ENCODE data around the gene CA11.
A peak's percentile ranks its signal among the peaks of the same experiment; 100 is the strongest.
"Not testable (repeated sequence)": the region's sequence is repeated elsewhere in the genome, so short reads cannot be mapped to it uniquely, and the experiment has no call there.

CA11 gene

DNA sequence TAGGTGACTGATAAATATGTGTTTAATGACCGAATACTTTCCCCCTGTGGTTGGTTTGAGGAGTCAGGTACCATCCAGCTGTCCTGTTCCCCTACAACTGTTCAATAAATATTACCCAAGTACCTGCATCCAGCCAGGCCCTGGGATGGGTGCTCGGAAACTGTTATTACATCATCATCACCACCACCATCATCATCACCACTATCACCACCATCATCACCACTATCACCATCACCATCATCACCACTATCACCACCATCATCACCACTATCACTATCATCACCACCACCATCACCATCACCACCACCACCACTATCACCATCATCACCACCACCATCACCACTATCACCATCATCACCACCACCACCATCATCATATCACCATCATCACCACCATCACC, 22.8 kb upstream of the CA11 start:
- DNase-seq: no peak

GRCh38 chr19:48668332-48668731, 22.3 kb upstream of the CA11 start:
- DNase-seq: no peak

DNA sequence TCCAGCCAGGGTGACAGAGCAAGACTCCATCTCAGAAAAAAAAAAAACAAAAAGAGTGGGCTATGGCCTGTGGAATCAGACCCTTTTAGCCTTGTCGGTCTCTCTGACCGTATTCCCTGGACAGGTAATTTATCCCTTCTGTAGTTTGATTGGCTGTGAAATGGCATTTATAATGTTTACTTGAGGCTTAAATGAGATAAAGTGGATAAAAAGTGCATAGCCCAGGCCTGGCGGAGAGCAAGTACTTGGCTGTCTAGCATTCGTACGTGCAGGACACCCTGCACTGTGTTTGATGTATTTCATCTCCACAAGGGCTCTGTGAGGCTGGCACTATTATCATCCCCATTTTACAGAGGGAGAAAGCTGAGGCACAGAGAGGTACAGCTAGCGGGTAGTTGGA, 19.8 kb upstream of the CA11 start:
- DNase-seq: no peak

DNA sequence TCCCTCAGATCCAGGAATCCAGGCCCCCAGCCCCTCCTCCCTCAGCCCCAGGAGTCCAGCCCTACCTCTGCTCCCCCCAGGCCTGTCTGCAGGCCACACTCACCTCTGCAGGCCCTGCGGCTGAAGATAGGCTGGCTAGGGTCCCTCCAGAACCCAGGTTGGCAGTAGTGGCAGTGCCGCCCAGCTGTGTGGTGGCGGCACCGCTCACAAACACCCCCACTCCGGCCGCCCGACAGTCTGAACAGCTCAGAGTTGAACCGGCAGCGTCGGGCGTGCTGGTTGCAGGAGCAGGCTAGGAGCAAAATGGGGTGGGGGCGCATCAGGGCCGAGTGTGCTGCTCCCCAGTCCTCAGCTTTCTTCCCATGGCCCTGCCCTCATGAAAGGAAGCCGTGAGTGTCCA, 18.5 kb upstream of the CA11 start:
- DNase-seq: no peak

GRCh38 chr19:48663667-48664066, 17.7 kb upstream of the CA11 start:
- DNase-seq: no peak

DNA sequence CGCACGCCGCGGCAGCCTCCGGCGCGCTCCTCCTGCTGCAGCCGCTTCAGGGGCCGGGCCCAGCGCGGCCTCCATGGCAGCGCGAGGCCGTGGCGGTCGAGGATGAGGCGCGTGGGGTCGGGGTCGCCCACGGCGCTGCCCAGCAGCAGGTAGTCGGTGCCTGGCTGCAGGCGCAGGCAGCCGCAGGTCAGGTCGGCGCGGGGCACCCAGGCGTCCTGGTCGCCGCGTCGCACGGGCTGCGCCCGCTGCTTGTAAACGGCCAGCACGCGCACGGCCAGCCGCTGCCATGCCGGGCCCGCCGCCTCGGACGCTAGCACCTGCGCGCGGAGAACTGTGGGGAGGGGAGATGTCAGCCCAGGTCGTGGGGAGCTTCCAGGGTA, 15.7 kb upstream of the CA11 start:
- no peak for DNase-seq

- DNase-seq: peak; percentile 71
Observed at GRCh38 chr19:48660852-48661710, 15.1 kb upstream of the CA11 start.

GRCh38 chr19:48659768-48660167, 13.8 kb upstream of the CA11 start:
- no peak for DNase-seq

- no peak for DNase-seq
Observed at GRCh38 chr19:48658483-48658882, 12.5 kb upstream of the CA11 start.

DNA sequence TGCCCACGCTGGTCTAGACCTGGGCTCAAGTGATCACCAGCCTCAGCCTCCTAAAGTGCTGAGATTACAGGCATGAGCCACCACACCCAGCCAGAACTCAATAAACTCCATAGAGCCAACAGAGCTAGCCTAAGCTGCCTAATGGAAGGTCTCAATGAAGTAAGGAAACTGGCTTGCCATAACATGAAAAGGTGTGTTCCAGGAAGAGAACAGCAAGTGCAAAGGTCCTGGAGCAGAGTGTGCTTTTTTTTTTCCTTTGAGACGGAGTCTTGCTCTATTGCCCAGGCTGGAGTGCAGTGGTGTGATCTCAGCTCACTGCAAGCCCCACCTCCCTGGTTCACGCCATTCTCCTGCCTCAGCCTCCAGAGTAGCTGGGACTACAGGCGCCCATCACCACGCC, 11.8 kb upstream of the CA11 start:
- not testable (repeated sequence) for DNase-seq

DNA sequence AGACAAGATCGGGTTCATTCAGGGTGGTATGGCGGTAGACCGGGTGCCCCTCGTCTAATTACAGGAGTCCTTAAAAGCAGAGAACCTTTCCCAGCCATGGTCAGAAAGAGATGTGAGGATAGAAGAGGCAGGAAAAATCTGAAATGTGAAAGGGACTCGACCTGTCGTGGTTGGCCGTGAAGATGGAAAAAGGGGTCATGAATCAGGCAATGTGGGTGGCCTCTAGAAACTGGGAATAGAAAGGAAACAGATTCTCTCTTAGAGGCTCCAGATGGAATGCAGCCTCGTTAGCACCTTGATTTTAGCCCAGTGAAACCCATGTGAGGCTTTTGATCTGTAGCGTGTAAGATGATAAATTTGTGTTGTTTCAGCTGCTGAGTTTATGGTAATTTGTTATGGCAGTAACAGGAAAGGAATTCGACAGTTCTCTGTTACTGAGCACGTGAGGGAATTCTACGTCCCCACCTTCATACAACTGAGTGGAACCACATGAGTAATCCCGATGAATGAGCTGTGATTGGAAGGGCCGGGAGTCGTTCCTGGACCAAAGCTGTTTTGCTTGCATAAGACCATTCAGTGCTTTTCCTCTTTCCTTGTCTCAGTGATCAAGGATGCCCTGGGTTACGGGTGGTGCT, 11.0 kb upstream of the CA11 start:
- DNase-seq: no peak

- no peak for DNase-seq
Observed at GRCh38 chr19:48654299-48655059, 8.5 kb upstream of the CA11 start.

DNA sequence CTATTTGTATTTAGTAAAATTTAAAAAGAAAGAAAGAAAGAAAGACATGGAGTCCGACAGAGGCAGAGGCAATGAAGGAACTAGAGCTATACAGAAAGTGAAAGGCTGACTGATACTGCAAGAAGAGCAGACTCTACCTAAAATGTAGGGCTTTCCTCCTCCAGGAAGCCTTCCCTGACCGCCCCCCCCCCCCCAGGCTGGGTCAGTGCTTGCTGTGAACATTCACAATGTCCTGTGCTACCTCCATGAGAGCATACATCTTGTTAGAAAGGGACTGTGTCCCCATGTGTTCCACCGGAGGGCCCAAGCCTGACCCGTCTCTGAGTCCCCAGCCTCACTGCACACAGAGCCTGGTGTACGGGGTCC, 5.7 kb upstream of the CA11 start:
- no peak for DNase-seq

GRCh38 chr19:48650974-48651682, 5.1 kb upstream of the CA11 start:
- no peak for DNase-seq

DNA sequence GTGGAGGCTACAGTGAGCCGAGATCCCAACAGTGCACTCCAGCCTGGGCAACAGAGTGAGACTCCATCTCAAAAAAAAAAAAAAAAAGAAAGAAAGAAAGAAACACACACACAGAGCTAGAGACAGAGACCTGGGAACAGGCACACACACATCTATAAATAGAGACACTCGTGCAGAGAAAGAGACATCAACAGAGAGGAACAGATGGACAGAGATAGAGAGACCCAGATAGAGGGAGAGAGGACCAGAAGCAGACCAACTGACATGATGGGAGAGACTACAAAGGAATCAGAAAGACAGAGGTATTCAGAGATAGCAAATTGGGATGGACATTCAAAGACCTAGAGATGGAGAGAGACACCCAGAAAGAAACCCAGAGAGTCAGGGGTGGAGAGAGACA, 2.1 kb upstream of the CA11 start:
- DNase-seq: no peak

GRCh38 chr19:48646722-48647216, 782 bp upstream of the CA11 start:
- no peak for DNase-seq

DNA sequence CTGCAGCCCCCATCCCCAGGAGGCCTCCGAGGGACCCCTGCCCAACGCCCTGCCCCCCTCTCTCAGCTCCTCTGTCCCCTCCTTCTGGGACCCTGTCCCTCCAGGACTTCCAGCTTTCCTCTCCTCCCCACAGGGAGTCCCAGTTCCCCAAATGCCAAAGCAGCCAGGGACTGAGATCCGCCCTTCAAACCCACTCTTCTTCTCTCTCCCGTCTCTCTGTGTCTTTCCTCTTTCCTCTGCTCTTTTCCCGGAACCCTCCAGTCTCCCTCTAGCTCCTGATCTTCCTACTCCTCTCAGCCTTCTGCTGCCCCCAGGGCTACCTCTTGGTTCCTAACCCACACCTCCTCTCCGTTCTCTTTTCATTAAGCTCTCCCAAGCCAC, 377 bp downstream of the CA11 start:
- no peak for DNase-seq

DNA sequence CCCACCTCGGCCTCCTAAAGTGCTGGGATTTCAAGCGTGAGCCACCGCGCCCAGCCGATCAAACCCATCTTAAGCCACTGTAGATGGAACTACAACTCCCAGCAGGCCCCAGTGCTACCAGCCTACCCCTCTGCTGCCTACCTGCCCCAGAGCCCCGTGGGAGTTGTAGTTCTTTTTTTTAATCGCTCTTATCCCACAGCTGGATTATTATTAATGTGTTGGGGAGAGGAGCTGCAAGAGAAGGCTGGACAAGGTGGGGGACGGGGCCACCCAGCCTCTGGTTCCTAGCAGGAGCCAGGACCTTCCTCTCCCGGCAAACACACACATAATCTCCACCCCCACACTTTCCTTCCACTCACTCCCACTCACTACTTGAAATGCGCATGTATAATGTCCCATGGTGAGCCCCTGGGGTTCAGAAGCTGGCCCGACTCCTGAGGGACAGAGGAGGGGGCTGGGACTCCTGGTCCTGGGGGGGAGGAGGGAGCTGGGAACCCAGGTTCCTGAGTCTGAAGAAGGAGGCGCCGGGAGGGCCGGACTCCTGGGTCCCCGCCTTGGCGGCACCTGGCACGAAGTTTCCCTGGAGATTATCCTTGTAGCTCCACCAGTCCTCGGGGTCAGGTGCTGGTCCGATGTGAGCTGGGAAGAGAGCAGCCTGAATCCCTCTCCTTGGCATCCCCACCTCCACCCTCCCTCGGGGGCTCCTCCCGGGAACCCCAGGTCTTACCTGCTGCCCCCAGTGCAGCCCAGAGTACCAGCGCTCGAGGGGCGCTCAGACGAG, 958 bp downstream of the CA11 start:
- DNase-seq: peak; percentile 73

- no peak for DNase-seq
Observed at GRCh38 chr19:48644355-48644754, 1.6 kb downstream of the CA11 start.

DNA sequence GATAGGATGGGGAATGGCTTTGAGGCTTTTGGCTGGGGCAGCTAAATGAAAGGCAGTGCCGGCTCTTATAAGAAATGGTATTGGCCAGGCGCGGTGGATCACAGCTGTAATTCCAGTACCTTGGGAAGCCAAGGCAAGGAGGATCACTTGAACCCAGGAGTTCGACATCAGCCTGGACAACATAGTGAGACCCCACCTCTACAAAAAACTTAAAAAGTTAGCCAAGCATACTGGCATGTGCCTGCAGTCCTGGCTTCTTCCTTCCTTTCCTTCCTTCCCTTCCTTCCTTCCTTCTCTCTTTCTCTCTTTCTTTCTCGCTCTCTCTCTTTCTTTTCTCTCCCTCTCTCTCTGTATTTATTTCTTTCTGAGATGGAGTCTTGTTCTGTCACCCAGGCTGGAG, 3.1 kb downstream of the CA11 start:
- no peak for DNase-seq

GRCh38 chr19:48641850-48642249, 4.1 kb downstream of the CA11 start:
- no peak for DNase-seq
